Mucosa of stomach (tissue), 1 donor: ENCODE results near the gene DTNB.
"Not testable (repeated sequence)": the region's sequence is repeated elsewhere in the genome, so short reads cannot be mapped to it uniquely, and the experiment has no call there.

ENCODE experiments used
- H3K27me3 ChIP-seq: one replicate; pipeline ENCODE4 v1.7.0; 2013; ENCODE audit warnings: mild to moderate bottlenecking, low read length; ENCODE audit not compliant: control insufficient read depth, insufficient read depth
- H3K36me3 ChIP-seq: one replicate; pipeline ENCODE4 v1.7.0; 2013; ENCODE audit warnings: low read length; ENCODE audit not compliant: control insufficient read depth, insufficient read depth
- H3K4me1 ChIP-seq: one replicate; pipeline ENCODE4 v1.7.0; 2013; ENCODE audit warnings: mild to moderate bottlenecking, low read length; ENCODE audit not compliant: control insufficient read depth, insufficient read depth
- H3K4me3 ChIP-seq: one replicate; pipeline ENCODE4 v1.7.0; 2013; ENCODE audit warnings: low read length
- H3K9ac ChIP-seq: one replicate; pipeline ENCODE4 v1.7.0; 2013; ENCODE audit warnings: mild to moderate bottlenecking, low read length, moderate library complexity
- H3K9me3 ChIP-seq: one replicate; pipeline ENCODE4 v1.7.0; 2013; ENCODE audit warnings: mild to moderate bottlenecking, low read length, moderate library complexity; ENCODE audit not compliant: control insufficient read depth
- donor health status: Pancreatic carcinoma.

The DTNB gene

DNA sequence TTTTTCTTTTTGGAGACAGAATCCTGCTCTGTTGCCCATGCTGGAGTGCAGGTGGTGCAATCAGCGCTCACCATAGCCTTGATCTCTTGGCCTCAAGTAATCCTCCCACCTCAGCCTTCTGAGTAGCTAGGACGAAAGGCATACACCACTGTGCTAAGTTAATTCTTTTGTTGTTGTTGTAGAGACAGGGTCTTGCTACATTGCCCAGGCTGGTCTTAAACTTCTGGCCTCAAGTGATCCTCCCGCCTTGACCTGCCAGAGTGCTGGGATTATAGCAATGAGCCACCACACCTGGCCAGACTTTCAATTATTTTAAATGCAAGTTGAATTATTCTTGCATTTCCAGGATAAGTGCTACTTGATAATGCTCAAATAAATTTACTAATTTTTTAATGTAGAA lies 126.5 kb downstream of the DTNB start:
- Histone ChIP-seq H3K4me1 (no peaks in the 10 kb centered on the region), H3K36me3 (no peaks in the 10 kb centered on the region), H3K9ac (no peak overlapping the region), H3K4me3 (no peak overlapping the region), H3K9me3 (no peaks in the 10 kb centered on the region), H3K27me3 (no peaks in the 10 kb centered on the region)

DNA sequence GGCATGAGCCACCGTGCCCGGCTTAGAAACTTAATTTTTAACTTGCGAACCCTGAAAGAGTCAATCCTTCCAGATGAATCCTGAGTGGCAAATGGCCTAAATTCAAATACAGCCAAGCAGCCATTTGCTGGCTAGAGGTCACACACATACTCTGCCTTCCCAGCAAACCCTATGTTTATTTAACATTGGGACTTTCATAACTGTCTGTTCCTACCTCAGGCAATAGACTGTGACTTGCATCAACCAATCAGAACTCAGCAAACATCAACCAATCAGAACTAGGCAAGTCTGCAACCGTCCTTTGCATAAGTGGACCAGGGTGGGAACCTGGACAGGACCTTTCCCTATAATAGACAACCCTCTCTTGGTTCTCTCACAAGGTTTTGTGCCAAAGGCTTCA lies 127.5 kb downstream of the DTNB start:
- Histone ChIP-seq H3K9ac (no peak overlapping the region), H3K27me3 (no peaks in the 10 kb centered on the region), H3K36me3 (no peaks in the 10 kb centered on the region), H3K9me3 (no peaks in the 10 kb centered on the region), H3K4me3 (no peak overlapping the region), H3K4me1 (no peaks in the 10 kb centered on the region)

DNA sequence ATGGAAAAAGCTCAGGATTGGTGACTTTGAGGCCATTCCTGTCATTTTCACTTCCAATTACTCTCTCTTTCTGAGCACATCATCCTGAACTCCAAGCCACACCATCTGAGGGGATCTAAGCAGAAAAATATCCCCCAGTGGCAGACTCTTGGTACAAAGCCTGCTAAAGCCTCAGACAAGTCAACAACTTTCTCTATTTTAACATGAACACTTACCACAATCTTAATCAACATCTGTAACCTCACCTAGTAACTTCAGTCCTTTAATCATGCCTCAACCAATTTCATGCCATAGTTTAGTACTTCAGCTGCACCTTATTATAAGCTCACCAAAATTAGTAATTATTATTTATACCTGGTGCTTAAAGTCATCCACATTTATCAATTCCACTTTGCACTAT lies 128.9 kb downstream of the DTNB start:
- no peaks in the 10 kb centered on the region for H3K4me1 ChIP-seq
- H3K9me3 ChIP-seq, result no peaks in the 10 kb centered on the region
- no peaks in the 10 kb centered on the region for H3K36me3 ChIP-seq
- no peaks in the 10 kb centered on the region for H3K27me3 ChIP-seq
- no peak overlapping the region for H3K9ac ChIP-seq
- no peak overlapping the region for H3K4me3 ChIP-seq

DNA sequence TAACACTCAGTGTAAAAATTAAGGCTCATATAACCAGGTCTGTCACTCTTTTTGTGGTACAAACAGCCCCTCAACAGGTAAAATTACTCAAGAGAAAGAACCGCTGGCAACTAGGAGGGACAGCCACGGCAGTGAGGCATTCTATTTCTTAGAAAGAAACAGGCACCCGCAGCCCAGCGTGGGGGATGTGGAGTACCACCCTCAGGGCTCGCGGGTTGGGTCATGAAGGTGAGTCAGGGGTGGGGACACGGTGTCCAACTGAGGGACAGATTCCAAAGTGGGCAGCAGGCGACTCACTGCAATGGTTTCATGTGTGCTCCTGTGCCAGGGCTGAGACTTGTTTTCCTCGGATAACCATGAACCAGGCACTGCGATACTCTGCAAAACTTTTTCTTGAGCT lies 129.4 kb downstream of the DTNB start:
- H3K36me3 ChIP-seq, result no peaks in the 10 kb centered on the region
- H3K9ac ChIP-seq, result no peak overlapping the region
- no peaks in the 10 kb centered on the region for H3K27me3 ChIP-seq
- H3K9me3 ChIP-seq, result no peaks in the 10 kb centered on the region
- no peaks in the 10 kb centered on the region for H3K4me1 ChIP-seq
- H3K4me3 ChIP-seq, result no peak overlapping the region

DNA sequence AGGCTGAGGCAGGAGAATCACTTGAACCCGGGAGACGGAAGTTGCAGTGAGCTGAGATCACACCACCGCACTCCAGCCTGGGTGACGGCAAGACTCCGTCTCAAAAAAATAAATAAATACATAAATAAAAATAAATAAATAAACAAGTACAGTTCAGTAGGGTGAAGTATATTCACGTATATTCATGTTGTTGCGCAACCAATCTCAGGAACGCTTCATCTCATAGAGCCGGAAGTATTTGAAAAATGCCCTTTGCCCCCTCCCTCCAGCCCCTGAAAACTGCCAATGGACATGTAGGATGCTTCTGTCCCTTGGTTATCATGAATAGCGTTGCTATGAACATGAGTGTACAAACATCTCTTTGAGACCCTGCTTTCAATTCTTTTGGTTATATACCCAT lies 132.0 kb downstream of the DTNB start:
- Histone ChIP-seq H3K4me3 (no peak overlapping the region), H3K9ac (no peak overlapping the region), H3K4me1 (no peaks in the 10 kb centered on the region), H3K27me3 (no peaks in the 10 kb centered on the region), H3K36me3 (no peaks in the 10 kb centered on the region), H3K9me3 (no peaks in the 10 kb centered on the region)

DNA sequence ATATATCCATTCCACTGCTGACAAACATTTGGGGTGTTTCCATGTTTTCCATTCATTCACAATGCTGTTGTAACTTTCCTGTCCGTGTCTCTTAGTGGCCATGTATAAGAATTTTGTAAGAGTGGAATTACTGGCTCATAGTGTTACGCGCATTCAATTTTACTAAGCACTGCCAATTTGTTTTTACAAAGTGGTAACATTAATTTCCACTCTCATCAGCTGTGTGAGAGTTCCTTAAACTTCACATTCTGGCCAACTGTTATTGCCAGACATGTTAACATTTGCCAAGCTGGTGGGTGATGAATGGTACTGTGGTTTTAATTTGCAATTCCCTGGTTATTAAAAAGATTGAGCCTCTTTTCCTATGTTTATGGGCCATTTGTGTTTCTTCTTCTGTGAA lies 134.2 kb downstream of the DTNB start:
- Histone ChIP-seq H3K9me3 (no peaks in the 10 kb centered on the region), H3K4me3 (no peak overlapping the region), H3K9ac (no peak overlapping the region), H3K4me1 (no peaks in the 10 kb centered on the region), H3K27me3 (no peaks in the 10 kb centered on the region), H3K36me3 (no peaks in the 10 kb centered on the region)

- no peak overlapping the region for H3K9ac ChIP-seq
Measured at GRCh38 chr2:25537526-25537925, 135.9 kb downstream of the DTNB start.

GRCh38 chr2:25535411-25536289 lies 137.7 kb downstream of the DTNB start:
- not testable (repeated sequence) for H3K9me3 ChIP-seq, H3K9ac ChIP-seq, H3K4me3 ChIP-seq, H3K36me3 ChIP-seq, H3K4me1 ChIP-seq, H3K27me3 ChIP-seq

More at GRCh38 chr2:25537526-25537925, 135.9 kb downstream of the DTNB start:
- no peaks in the 10 kb centered on the region for H3K36me3 ChIP-seq
- H3K4me3 ChIP-seq, result no peak overlapping the region
- no peaks in the 10 kb centered on the region for H3K27me3 ChIP-seq
- H3K4me1 ChIP-seq, result no peaks in the 10 kb centered on the region
- H3K9me3 ChIP-seq, result no peaks in the 10 kb centered on the region

GRCh38 chr2:25534937-25535336 lies 138.4 kb downstream of the DTNB start:
- not testable (repeated sequence) for H3K36me3 ChIP-seq, H3K27me3 ChIP-seq, H3K9me3 ChIP-seq, H3K4me1 ChIP-seq, H3K9ac ChIP-seq, H3K4me3 ChIP-seq

GRCh38 chr2:25534455-25534854 lies 138.9 kb downstream of the DTNB start:
- H3K9ac ChIP-seq, result no peak overlapping the region
- no peak overlapping the region for H3K4me3 ChIP-seq
- no peaks in the 10 kb centered on the region for H3K36me3 ChIP-seq
- no peaks in the 10 kb centered on the region for H3K27me3 ChIP-seq
- no peaks in the 10 kb centered on the region for H3K4me1 ChIP-seq
- H3K9me3 ChIP-seq, result no peaks in the 10 kb centered on the region

GRCh38 chr2:25533771-25534170 lies 139.6 kb downstream of the DTNB start:
- not testable (repeated sequence) for H3K27me3 ChIP-seq, H3K4me1 ChIP-seq, H3K36me3 ChIP-seq, H3K9ac ChIP-seq, H3K4me3 ChIP-seq, H3K9me3 ChIP-seq

- Histone ChIP-seq H3K4me1 (no peaks in the 10 kb centered on the region), H3K36me3 (no peaks in the 10 kb centered on the region), H3K9me3 (no peaks in the 10 kb centered on the region), H3K4me3 (no peak overlapping the region), H3K9ac (no peak overlapping the region), H3K27me3 (no peaks in the 10 kb centered on the region)
Measured at GRCh38 chr2:25532521-25532920, 140.9 kb downstream of the DTNB start.

DNA sequence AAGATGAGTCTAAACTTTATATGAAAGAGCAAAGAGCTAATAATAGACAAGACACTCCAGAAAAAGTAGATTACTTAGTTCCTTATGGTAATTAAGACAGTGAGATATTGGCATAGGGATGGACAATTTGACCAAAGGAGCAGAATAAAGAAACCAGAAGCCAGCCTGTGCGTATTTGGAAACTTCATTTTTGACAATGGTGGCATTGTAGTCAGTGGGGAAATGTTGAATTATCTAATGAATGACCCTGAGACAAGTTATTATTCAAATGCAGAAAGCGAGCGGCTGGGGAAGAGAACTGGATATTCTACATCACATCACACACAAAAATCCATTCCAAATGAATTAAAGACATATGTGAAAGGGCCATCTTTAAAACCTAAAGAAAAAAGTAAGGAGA lies 144.3 kb downstream of the DTNB start:
- Histone ChIP-seq H3K9me3 (no peaks in the 10 kb centered on the region), H3K27me3 (no peaks in the 10 kb centered on the region), H3K4me1 (no peaks in the 10 kb centered on the region), H3K9ac (no peak overlapping the region), H3K4me3 (no peak overlapping the region), H3K36me3 (no peaks in the 10 kb centered on the region)
